ENCODE data around the gene BAIAP2L2. TPM values are rescaled to one million over a fixed set of nuclear protein-coding genes. Genes with fewer than 3 reads are reported as not detected.

Gene BAIAP2L2
- total and polyA plus RNA-seq, 10 of the 15 experiments (the other 5 are each of a cell fraction or from before 2014, with no cell fraction given): 0.08 to 0.38 (median 0.14) TPM; not detected in 6

DNA sequence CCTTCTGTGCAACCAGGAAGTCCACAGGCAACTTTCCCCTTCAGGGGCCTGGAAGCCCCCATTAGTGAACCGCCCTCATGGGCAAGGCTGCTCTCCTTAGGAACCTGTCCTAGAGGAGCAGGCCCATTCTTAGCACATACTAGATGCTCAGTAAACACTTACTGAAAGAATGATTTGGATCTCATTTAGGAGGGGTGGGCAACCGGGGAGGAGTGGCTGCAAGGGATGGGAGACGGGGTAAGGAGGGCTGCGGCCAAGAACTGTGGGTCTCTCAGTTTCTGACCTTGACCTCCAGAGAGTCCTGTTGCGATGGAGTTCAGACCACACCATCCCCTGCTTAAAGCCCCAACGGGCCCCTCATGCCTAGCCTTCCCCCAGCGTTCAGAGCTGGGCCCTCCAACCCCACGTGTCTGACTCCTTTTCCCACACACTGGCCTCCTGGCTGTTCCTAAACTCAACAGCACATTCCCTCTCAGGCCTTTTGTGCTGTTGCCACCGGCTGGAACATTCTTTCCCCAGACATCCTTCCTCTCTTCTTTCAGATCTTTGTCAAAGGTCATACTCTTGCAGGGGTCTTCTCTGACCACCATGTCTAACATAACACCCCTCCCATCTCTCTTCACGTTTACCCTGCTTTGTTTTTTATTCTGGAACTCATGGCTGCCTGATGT lies 74.0 kb downstream of the BAIAP2L2 start (continued):
- TF ChIP-seq ZNF592 (IDR thresholded peaks at IDR 0.05): no peak
- TF ChIP-seq RAD21 (IDR thresholded peaks at IDR 0.05; ENCODE audit: insufficient read depth, low read depth, low read length): no peak
- TF ChIP-seq, protein P1, sequence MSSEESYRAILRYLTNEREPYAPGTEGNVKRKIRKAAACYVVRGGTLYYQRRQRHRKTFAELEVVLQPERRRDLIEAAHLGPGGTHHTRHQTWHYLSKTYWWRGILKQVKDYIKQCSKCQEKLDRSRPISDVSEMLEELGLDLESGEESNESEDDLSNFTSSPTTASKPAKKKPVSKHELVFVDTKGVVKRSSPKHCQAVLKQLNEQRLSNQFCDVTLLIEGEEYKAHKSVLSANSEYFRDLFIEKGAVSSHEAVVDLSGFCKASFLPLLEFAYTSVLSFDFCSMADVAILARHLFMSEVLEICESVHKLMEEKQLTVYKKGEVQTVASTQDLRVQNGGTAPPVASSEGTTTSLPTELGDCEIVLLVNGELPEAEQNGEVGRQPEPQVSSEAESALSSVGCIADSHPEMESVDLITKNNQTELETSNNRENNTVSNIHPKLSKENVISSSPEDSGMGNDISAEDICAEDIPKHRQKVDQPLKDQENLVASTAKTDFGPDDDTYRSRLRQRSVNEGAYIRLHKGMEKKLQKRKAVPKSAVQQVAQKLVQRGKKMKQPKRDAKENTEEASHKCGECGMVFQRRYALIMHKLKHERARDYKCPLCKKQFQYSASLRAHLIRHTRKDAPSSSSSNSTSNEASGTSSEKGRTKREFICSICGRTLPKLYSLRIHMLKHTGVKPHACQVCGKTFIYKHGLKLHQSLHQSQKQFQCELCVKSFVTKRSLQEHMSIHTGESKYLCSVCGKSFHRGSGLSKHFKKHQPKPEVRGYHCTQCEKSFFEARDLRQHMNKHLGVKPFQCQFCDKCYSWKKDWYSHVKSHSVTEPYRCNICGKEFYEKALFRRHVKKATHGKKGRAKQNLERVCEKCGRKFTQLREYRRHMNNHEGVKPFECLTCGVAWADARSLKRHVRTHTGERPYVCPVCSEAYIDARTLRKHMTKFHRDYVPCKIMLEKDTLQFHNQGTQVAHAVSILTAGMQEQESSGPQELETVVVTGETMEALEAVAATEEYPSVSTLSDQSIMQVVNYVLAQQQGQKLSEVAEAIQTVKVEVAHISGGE (CRISPR knock-in tag; IDR thresholded peaks at IDR 0.05): no peak
- no peak for TF ChIP-seq HCFC1 (IDR thresholded peaks at IDR 0.05; ENCODE audit: low read length)

All from GM12878 (cell line).